ENCODE measurements around the gene DMRT3.

Gene DMRT3

GRCh38 chr9:971901-972500 lies 4.5 kb upstream of the DMRT3 start:
- DNase-seq = no peak

GRCh38 chr9:972501-973294 lies 3.8 kb upstream of the DMRT3 start:
- DNase-seq = no peak

- no peak for DNase-seq
Measured at GRCh38 chr9:973295-973834, 3.1 kb upstream of the DMRT3 start.

- DNase-seq = no peak
Measured at GRCh38 chr9:974031-974995, 2.1 kb upstream of the DMRT3 start.

DNA sequence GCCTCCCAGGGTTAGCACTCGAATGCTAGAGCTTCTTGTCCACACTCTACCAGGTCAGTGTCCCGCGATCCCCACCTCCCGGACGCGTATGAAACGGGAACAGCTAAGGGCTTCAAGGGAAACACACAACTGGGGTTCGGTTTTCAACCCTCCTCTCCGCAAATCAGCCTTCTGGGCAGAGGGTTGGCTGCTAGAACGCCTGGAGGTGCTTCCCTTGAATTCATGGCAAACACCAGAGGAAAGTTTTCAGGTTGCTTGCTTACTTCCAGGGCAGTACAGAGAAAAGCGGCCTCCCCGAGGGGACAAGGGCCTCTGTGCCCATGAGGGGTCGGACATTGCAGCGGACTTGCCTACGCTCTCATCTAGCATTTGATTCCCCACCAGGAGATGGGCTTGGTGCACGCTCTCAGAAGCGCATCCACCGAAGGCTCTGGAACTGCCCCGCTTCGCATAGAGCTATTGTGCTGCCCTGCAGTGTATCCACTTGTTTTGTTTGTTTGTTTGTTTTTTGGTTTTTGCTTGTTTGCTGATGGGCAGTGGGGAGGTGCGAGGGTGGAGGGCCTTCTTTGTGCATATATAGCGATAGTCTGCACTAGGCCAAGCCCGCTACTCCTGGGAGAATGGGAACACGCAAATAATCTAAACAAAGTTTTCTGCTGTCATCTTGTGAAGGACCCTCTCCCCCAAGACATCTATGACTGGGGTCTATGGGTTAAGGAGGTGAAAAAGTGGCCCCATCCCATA lies 1.3 kb upstream of the DMRT3 start:
- DNase-seq = no peak

DNA sequence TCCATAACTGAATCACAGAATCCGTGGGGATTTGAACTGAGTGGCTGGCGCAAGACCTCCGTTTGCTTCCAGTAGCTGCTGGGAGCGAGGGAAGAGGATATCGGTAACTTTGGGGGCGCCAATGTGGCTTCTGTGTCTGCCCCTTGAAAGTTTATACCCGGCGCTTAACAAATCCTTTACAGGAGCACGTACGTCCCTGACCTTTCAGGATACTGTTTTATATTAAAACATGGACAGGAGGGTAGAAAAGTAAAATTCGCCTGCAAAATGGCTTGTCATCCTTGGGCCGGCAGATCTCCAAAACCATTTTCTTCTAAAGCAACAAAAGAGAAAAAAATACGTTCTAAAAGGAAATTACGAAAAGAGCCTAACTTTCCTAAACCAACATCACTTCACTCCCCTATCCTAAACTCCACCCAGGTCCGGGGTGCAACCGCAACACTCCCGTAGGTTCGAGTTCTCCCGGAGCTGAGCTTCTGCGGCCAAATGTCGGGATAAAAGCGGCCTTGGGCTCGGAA lies 656 bp upstream of the DMRT3 start:
- DNase-seq = no peak

GRCh38 chr9:976943-977837 lies 735 bp downstream of the DMRT3 start:
- DNase-seq = no peak

DNA sequence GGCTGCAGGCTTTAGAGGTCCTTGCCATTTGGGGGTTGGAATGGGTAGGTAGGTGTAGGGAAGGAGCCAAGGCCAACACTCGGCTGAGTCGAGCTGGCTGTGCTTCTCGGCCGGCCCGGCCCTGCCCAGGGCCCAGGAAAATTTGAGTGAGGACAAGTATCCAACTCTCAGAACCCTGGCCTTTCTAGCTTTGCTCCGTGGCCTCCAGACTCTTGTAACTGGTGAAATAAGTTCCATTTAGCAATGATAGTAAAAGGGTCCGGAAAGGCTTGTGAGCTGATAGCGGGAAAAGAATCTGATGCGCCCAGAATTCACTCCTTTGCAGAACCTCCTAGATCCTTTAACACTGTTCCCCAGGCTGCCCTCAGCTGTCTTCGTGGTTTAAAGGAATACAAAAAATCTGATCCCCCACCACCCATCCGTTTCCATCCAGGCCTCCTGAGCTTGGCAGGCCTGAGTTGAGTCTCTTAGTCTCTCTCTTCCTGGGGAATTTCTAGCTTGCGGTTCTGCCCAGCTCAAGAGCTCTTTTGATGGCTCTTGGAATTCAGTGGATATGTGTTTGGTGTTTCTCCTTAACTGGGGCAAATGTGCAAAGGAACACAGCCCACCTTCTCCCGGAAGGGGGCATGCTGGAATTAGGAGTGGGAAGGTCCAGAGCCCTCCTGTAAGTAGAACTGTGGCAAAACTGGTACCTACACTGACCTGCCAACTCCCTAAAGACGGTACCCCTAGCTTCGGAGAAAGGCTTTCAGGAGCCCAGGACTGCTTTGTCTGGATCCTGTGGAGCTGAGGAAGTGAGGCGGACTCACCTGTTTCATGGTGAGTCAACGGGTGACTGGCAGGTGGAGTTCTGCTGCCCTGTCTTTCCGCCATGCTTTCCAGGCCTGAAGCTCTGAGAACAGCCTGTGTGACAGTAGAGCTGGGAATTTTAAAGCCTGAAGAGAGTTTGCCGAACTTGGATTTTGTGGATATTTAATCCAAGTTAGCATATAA lies 1.7 kb downstream of the DMRT3 start:
- no peak for DNase-seq

- DNase-seq = no peak
Measured at GRCh38 chr9:979983-980382, 3.5 kb downstream of the DMRT3 start.

- no peak for DNase-seq
Measured at GRCh38 chr9:980640-981039, 4.2 kb downstream of the DMRT3 start.

DNA sequence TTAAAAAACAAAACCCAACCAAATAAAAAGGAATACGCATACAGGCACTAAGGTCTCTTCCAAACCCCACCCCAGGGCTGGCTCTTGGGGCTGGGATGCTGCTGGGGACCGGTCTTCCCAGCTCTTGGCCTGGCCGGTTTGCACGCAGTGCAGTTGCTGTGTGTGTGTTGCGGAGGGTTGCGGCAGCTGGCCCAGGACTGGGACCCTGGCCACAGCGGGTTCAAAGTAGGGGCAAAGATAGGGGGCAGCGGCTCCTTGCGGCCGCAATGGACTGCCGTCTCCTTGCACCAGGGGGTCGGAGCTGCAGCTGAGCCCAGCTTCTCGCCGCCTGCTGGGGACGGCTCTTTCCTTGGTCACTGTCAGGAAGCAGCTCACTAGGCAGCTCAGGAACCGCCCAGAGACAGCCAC lies 5.0 kb downstream of the DMRT3 start:
- no peak for DNase-seq

DNA sequence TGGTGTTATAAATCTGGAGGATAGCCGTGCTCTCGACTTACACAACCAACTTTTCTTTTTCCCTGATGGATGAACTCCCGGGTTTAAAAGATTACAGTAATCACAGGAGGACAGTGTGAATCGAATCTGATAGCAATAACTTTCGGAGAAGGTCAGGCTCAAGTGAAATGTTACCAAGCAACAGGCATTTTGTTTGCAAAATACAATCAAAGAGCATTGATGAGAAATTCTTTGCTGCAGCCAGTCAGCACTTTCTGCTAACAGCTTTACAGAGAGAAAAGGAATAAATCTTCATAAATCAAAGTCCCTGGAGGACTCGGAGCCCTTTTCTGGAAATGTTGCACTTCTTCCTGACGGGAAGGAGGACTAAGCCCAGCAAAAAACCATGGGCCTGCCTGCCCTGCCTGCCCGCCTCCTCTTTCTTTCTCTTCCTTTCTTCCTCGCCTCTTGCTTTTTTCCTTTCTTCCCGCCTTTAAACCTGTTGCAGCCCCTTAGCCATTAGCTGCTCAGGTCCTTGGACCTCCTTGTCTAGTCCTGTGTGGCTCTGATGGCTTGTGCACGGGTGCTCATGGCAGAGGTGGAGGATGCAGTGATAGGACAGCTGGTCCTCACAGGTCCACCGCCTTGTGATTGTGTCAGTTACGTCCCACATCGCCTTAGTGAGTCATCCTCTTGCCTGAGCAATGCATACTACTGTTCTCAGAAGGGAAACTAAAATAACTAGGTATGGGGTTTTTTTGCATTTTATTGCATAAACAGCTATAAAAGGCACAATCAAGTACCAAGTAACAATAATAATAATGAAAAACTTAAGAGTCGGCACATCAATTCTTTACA lies 6.2 kb downstream of the DMRT3 start:
- DNase-seq = no peak

DNA sequence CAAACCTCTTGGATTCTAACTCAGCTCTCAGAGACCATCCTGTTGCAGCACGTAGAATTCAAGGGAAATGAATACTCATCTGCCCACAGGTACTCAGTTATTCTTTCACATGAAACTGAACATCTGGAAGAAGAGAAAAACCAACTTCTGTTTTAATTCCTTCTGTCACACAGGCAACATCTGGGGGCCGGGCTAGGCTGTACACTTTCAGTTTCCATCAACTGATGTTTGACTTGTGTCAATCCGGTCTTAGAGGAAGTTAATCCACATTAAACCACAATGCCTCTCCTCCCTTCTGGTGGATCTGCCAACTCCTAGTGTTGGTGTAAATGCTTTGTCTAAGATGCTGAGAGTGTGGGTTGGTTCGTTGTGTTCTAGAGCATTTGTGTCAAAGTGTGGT lies 17.6 kb downstream of the DMRT3 start:
- DNase-seq = no peak

GRCh38 chr9:995192-995591 lies 18.7 kb downstream of the DMRT3 start:
- no peak for DNase-seq

- DNase-seq = no peak
Measured at GRCh38 chr9:995781-996180, 19.3 kb downstream of the DMRT3 start.

- DNase-seq = peak; percentile 24
Measured at GRCh38 chr9:998299-999110, 22.1 kb downstream of the DMRT3 start.

- DNase-seq = no peak
Measured at GRCh38 chr9:1001838-1002237, 25.4 kb downstream of the DMRT3 start.

GRCh38 chr9:1002678-1003077 lies 26.2 kb downstream of the DMRT3 start:
- DNase-seq = no peak
